BE2C (cell line): ENCODE measurements around the gene USH2A.

Experiments
- DNase-seq: peaks from one replicate; pipeline ENCODE4 v3.0.0-alpha.2; 2020
- H3K27me3 ChIP-seq: fragments of 250-450 bp; sonication (Bioruptor Pico); 2 replicates; pipeline ENCODE4 v1.5.1; 2020; ENCODE audit warnings: mild to moderate bottlenecking
- H3K36me3 ChIP-seq: fragments of 250-450 bp; sonication (Bioruptor Pico); 2 replicates; pipeline ENCODE4 v1.5.1; 2020; ENCODE audit warnings: mild to moderate bottlenecking
- H3K4me1 ChIP-seq: fragments of 250-450 bp; sonication (Bioruptor Pico); 2 replicates; pipeline ENCODE4 v1.5.1; 2020
- H3K4me3 ChIP-seq: 2 replicates; pipeline ENCODE4 v1.5.1; 2011; ENCODE audit warnings: low read depth, low read length
- H3K9me3 ChIP-seq: fragments of 250-450 bp; sonication (Bioruptor Pico); 2 replicates; pipeline ENCODE4 v1.5.1; 2020
- TF ChIP-seq, protein P1 (sequence below): IDR thresholded peaks from 2 replicates; pipeline ENCODE4 v1.5.1; 2012; ENCODE audit warnings: mild to moderate bottlenecking, low read depth, low read length

The USH2A gene

GRCh38 chr1:215857317-215857716 is 565.9 kb downstream of the USH2A start:
- TF ChIP-seq, protein P1, sequence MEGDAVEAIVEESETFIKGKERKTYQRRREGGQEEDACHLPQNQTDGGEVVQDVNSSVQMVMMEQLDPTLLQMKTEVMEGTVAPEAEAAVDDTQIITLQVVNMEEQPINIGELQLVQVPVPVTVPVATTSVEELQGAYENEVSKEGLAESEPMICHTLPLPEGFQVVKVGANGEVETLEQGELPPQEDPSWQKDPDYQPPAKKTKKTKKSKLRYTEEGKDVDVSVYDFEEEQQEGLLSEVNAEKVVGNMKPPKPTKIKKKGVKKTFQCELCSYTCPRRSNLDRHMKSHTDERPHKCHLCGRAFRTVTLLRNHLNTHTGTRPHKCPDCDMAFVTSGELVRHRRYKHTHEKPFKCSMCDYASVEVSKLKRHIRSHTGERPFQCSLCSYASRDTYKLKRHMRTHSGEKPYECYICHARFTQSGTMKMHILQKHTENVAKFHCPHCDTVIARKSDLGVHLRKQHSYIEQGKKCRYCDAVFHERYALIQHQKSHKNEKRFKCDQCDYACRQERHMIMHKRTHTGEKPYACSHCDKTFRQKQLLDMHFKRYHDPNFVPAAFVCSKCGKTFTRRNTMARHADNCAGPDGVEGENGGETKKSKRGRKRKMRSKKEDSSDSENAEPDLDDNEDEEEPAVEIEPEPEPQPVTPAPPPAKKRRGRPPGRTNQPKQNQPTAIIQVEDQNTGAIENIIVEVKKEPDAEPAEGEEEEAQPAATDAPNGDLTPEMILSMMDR, result no peak
- no peak for DNase-seq
- Histone ChIP-seq H3K4me1 (no peaks in the 10 kb centered on the region), H3K9me3 (no peaks in the 10 kb centered on the region), H3K36me3 (no peaks in the 10 kb centered on the region), H3K4me3 (no peak overlapping the region), H3K27me3 (no peaks in the 10 kb centered on the region)

GRCh38 chr1:215845234-215845891 is 577.9 kb downstream of the USH2A start:
- no peaks in the 10 kb centered on the region for H3K4me1 ChIP-seq
- H3K36me3 ChIP-seq, result no peaks in the 10 kb centered on the region
- TF ChIP-seq, protein P1, result no peak
- no peaks in the 10 kb centered on the region for H3K9me3 ChIP-seq
- DNase-seq, result no peak
- no peaks in the 10 kb centered on the region for H3K27me3 ChIP-seq
- H3K4me3 ChIP-seq, result no peak overlapping the region

- DNase-seq, result no peak
- H3K4me3 ChIP-seq, result no peak overlapping the region
Observed at GRCh38 chr1:215844777-215845176, 578.5 kb downstream of the USH2A start.

GRCh38 chr1:215844266-215844665 is 579.0 kb downstream of the USH2A start:
- Histone ChIP-seq H3K9me3 (no peaks in the 10 kb centered on the region), H3K36me3 (no peaks in the 10 kb centered on the region), H3K4me3 (no peak overlapping the region), H3K4me1 (no peaks in the 10 kb centered on the region), H3K27me3 (no peaks in the 10 kb centered on the region)
- TF ChIP-seq, protein P1, result no peak
- no peak for DNase-seq

More at GRCh38 chr1:215844777-215845176, 578.5 kb downstream of the USH2A start:
- no peaks in the 10 kb centered on the region for H3K27me3 ChIP-seq
- no peaks in the 10 kb centered on the region for H3K4me1 ChIP-seq
- H3K9me3 ChIP-seq, result no peaks in the 10 kb centered on the region
- TF ChIP-seq, protein P1, result no peak
- no peaks in the 10 kb centered on the region for H3K36me3 ChIP-seq

GRCh38 chr1:215842905-215843304 is 580.3 kb downstream of the USH2A start:
- Histone ChIP-seq H3K27me3 (no peaks in the 10 kb centered on the region), H3K4me1 (no peaks in the 10 kb centered on the region), H3K9me3 (no peaks in the 10 kb centered on the region), H3K36me3 (no peaks in the 10 kb centered on the region), H3K4me3 (no peak overlapping the region)
- TF ChIP-seq, protein P1, result no peak
- DNase-seq, result no peak

GRCh38 chr1:215835951-215836350 is 587.3 kb downstream of the USH2A start:
- H3K36me3 ChIP-seq, result no peaks in the 10 kb centered on the region
- H3K4me3 ChIP-seq, result no peak overlapping the region
- H3K27me3 ChIP-seq, result no peaks in the 10 kb centered on the region
- TF ChIP-seq, protein P1, result no peak
- H3K4me1 ChIP-seq, result no peaks in the 10 kb centered on the region
- DNase-seq, result no peak
- H3K9me3 ChIP-seq, result no peaks in the 10 kb centered on the region
